Activated T-cell treated with anti-CD3 and anti-CD28 coated beads, Interleukin-2, amount 50 U/mL, for 72 hours (primary cell): ENCODE results near the gene TJP2. TPM values are rescaled to one million over a fixed set of nuclear protein-coding genes. Genes with fewer than 3 reads are reported as not detected.
"Not testable (repeated sequence)": the region's sequence is repeated elsewhere in the genome, so short reads cannot be mapped to it uniquely, and the experiment has no call there.

Experiments
- ATAC-seq, 2 donors: fragments of 150-1000 bp; cut with Tn5 transposase; replicated peaks in 1 of 2; 2 replicates each; pipeline ENCODE4 v1.10.0; 2021; ENCODE audit warnings: moderate library complexity in 2 of 2, mild to moderate bottlenecking in 1 of 2
- DNase-seq, 2 donors: peaks; one replicate each; pipeline ENCODE4 v3.0.0; 2021 to 2022; ENCODE audit warnings: mixed read lengths in 1 of 2
- H3K27ac Mint-ChIP-seq: one replicate; pipeline ENCODE4 v1.8.0; 2022; ENCODE audit warnings: mild to moderate bottlenecking, moderate library complexity, mixed read lengths
- H3K27me3 Mint-ChIP-seq: one replicate; pipeline ENCODE4 v1.8.0; 2022; ENCODE audit warnings: low read depth, mixed read lengths
- H3K36me3 Mint-ChIP-seq, 2 donors: one replicate each; pipeline ENCODE4 v1.8.0; 2022; ENCODE audit warnings: mixed read lengths in 2 of 2, mild to moderate bottlenecking in 1 of 2; ENCODE audit not compliant: insufficient read depth in 2 of 2
- H3K4me1 Mint-ChIP-seq: one replicate; pipeline ENCODE4 v1.8.0; 2022; ENCODE audit warnings: low read depth, mixed read lengths
- H3K4me3 Mint-ChIP-seq, 2 donors: one replicate each; pipeline ENCODE4 v1.8.0; 2022; ENCODE audit warnings: mild to moderate bottlenecking in 2 of 2, mixed read lengths in 2 of 2, moderate library complexity in 2 of 2
- H3K9me3 Mint-ChIP-seq, 2 donors: one replicate each; pipeline ENCODE4 v1.8.0; 2022; ENCODE audit warnings: mixed read lengths in 2 of 2
- total RNA-seq, 2 donors: library from RNA; stranded (reverse); gene quantifications; one replicate each; pipeline ENCODE4 v1.2.3, GENCODE V29; 2022

Gene TJP2
- total RNA-seq, 2 donors from 2014 or later = 31.1 to 33.8 TPM

GRCh38 chr9:69147041-69147834 lies 26.8 kb upstream of the TJP2 start:
- Mint-ChIP-seq H3K4me1 (no peaks in the 10 kb centered on the region), H3K36me3 (no peaks in the 10 kb centered on the region), H3K4me3 (no peak overlapping the region), H3K27ac (no peak overlapping the region), H3K9me3 (no peaks in the 10 kb centered on the region), H3K27me3 (no peaks in the 10 kb centered on the region)
- DNase-seq (no peak), ATAC-seq (no peak)

GRCh38 chr9:69149321-69149807 lies 24.7 kb upstream of the TJP2 start:
- Mint-ChIP-seq H3K9me3 (no peaks in the 10 kb centered on the region), H3K27ac (no peak overlapping the region), H3K27me3 (no peaks in the 10 kb centered on the region), H3K4me3 (no peak overlapping the region), H3K4me1 (no peaks in the 10 kb centered on the region), H3K36me3 (no peaks in the 10 kb centered on the region)
- ATAC-seq (no peak), DNase-seq (no peak)

GRCh38 chr9:69151506-69151905 lies 22.6 kb upstream of the TJP2 start:
- H3K4me1 Mint-ChIP-seq = no peaks in the 10 kb centered on the region
- H3K9me3 Mint-ChIP-seq = no peaks in the 10 kb centered on the region
- DNase-seq (no peak), ATAC-seq (no peak)
- H3K4me3 Mint-ChIP-seq = no peak overlapping the region
- H3K27me3 Mint-ChIP-seq = no peaks in the 10 kb centered on the region
- no peak overlapping the region for H3K27ac Mint-ChIP-seq
- H3K36me3 Mint-ChIP-seq = no peaks in the 10 kb centered on the region

GRCh38 chr9:69153707-69154521 lies 20.2 kb upstream of the TJP2 start:
- H3K4me3 Mint-ChIP-seq = no peak overlapping the region
- no peak for ATAC-seq
- H3K27ac Mint-ChIP-seq = no peak overlapping the region

GRCh38 chr9:69155341-69156030 lies 18.6 kb upstream of the TJP2 start:
- Mint-ChIP-seq H3K27me3 (no peaks in the 10 kb centered on the region), H3K4me1 (no peaks in the 10 kb centered on the region), H3K4me3 (no peak overlapping the region), H3K9me3 (no peaks in the 10 kb centered on the region), H3K27ac (no peak overlapping the region), H3K36me3 (peaks cover 0 to 2% of the 10 kb centered on the region in 2 donors)
- DNase-seq (no peak), ATAC-seq (no peak)

More at GRCh38 chr9:69153707-69154521, 20.2 kb upstream of the TJP2 start:
- no peaks in the 10 kb centered on the region for H3K4me1 Mint-ChIP-seq
- H3K9me3 Mint-ChIP-seq = no peaks in the 10 kb centered on the region
- no peaks in the 10 kb centered on the region for H3K27me3 Mint-ChIP-seq
- DNase-seq = no peak
- no peaks in the 10 kb centered on the region for H3K36me3 Mint-ChIP-seq

- no peak for ATAC-seq
- Mint-ChIP-seq H3K4me1 (no peaks in the 10 kb centered on the region), H3K27me3 (no peaks in the 10 kb centered on the region), H3K27ac (no peak overlapping the region), H3K4me3 (no peak overlapping the region), H3K36me3 (peaks cover 0 to 5% of the 10 kb centered on the region in 2 donors), H3K9me3 (peaks cover 2% of the 10 kb centered on the region in 2 donors)
- peak; percentile 12 to 20 for DNase-seq
Measured at GRCh38 chr9:69157751-69158466, 16.2 kb upstream of the TJP2 start.

- no peak for DNase-seq
- Mint-ChIP-seq H3K4me3 (no peak overlapping the region), H3K36me3 (peaks cover 0 to 5% of the 10 kb centered on the region in 2 donors), H3K27ac (no peak overlapping the region), H3K4me1 (no peaks in the 10 kb centered on the region), H3K27me3 (no peaks in the 10 kb centered on the region), H3K9me3 (peaks cover 2% of the 10 kb centered on the region in 2 donors)
- ATAC-seq = no peak
Measured at GRCh38 chr9:69158471-69158870, 15.6 kb upstream of the TJP2 start.

- DNase-seq, H3K4me3 Mint-ChIP-seq: not testable (repeated sequence)
Measured at GRCh38 chr9:69164573-69164972, 9.5 kb upstream of the TJP2 start.

GRCh38 chr9:69165581-69165980 lies 8.5 kb upstream of the TJP2 start:
- H3K9me3 Mint-ChIP-seq = peaks cover 2% of the 10 kb centered on the region in 2 donors
- DNase-seq = no peak

More at GRCh38 chr9:69164573-69164972, 9.5 kb upstream of the TJP2 start:
- H3K36me3 Mint-ChIP-seq, H3K27me3 Mint-ChIP-seq, ATAC-seq, H3K9me3 Mint-ChIP-seq, H3K27ac Mint-ChIP-seq: not testable (repeated sequence)
- peaks cover 19% of the 10 kb centered on the region for H3K4me1 Mint-ChIP-seq

GRCh38 chr9:69168709-69169217 lies 5.3 kb upstream of the TJP2 start:
- peak overlapping the region; percentile 78 to 80 for H3K4me3 Mint-ChIP-seq
- peaks cover 30% of the 10 kb centered on the region for H3K27me3 Mint-ChIP-seq
- H3K4me1 Mint-ChIP-seq = peaks cover 44% of the 10 kb centered on the region
- peak overlapping the region; percentile 13 for H3K27ac Mint-ChIP-seq
- ATAC-seq (peak; percentile 92), DNase-seq (peak; percentile 80 to 81)
- no peaks in the 10 kb centered on the region for H3K9me3 Mint-ChIP-seq
- peaks cover 0 to 3% of the 10 kb centered on the region in 2 donors for H3K36me3 Mint-ChIP-seq

More at GRCh38 chr9:69165581-69165980, 8.5 kb upstream of the TJP2 start:
- H3K4me1 Mint-ChIP-seq = peaks cover 24% of the 10 kb centered on the region
- no peak overlapping the region for H3K4me3 Mint-ChIP-seq
- H3K27me3 Mint-ChIP-seq = peaks cover 3% of the 10 kb centered on the region
- no peak overlapping the region for H3K27ac Mint-ChIP-seq
- peaks cover 0 to 2% of the 10 kb centered on the region in 2 donors for H3K36me3 Mint-ChIP-seq
- ATAC-seq = no peak

GRCh38 chr9:69170231-69170630 lies 3.8 kb upstream of the TJP2 start:
- Mint-ChIP-seq H3K27ac (no peak overlapping the region), H3K4me1 (peaks cover 55% of the 10 kb centered on the region), H3K4me3 (no peak overlapping the region), H3K27me3 (peaks cover 32% of the 10 kb centered on the region), H3K9me3 (no peaks in the 10 kb centered on the region), H3K36me3 (peaks cover 0 to 4% of the 10 kb centered on the region in 2 donors)
- DNase-seq (no peak), ATAC-seq (no peak)

- Mint-ChIP-seq H3K9me3 (no peaks in the 10 kb centered on the region), H3K4me3 (peak overlapping the region in 1 of 2 donors; percentile 18), H3K27me3 (peaks cover 40% of the 10 kb centered on the region), H3K27ac (no peak overlapping the region), H3K4me1 (peaks cover 63% of the 10 kb centered on the region), H3K36me3 (peaks cover 0 to 4% of the 10 kb centered on the region in 2 donors)
- ATAC-seq = no peak
- no peak for DNase-seq
Measured at GRCh38 chr9:69171049-69171448, 3.0 kb upstream of the TJP2 start.
